Measurements from ENCODE around the gene CXADR.

Gene CXADR

GRCh38 chr21:17610911-17611310 lies 98.1 kb downstream of the CXADR start:
- DNase-seq: peak; percentile 44

- DNase-seq: peak; percentile 91
Measured at GRCh38 chr21:17611414-17612022, 98.7 kb downstream of the CXADR start.

- DNase-seq: peak; percentile 56
Measured at GRCh38 chr21:17612023-17612564, 99.3 kb downstream of the CXADR start.

- peak; percentile 90 for DNase-seq
Measured at GRCh38 chr21:17612565-17613241, 99.9 kb downstream of the CXADR start, which contains the start of gene BTG3. TSS of gene BTG3 (minus strand) at chr21:17612901. CDS start at chr21:17609144, 3,757 bp downstream.

GRCh38 chr21:17613242-17613676 lies 100.4 kb downstream of the CXADR start:
- DNase-seq: peak; percentile 70

GRCh38 chr21:17616831-17617230 lies 104.0 kb downstream of the CXADR start:
- no peak for DNase-seq

- no peak for DNase-seq
Measured at GRCh38 chr21:17622018-17622417, 109.2 kb downstream of the CXADR start.

- no peak for DNase-seq
Measured at GRCh38 chr21:17631195-17631594, 118.4 kb downstream of the CXADR start.

GRCh38 chr21:17636711-17637110 lies 123.9 kb downstream of the CXADR start:
- DNase-seq: peak; percentile 46

- no peak for DNase-seq
Measured at GRCh38 chr21:17640821-17641220, 128.0 kb downstream of the CXADR start.
